Neural progenitor cell (in vitro differentiated cells): Measurements from ENCODE around the gene UBN2.

Source experiments
- EZH2 ChIP-seq: fragments of 200-600 bp; sonication (generic); IDR thresholded peaks from 2 replicates; pipeline ENCODE4 v1.6.1; 2017; ENCODE audit warnings: antibody characterized with exemption, mild to moderate bottlenecking, moderate library complexity
- TF ChIP-seq, protein P1 (sequence below): fragments of 200-600 bp; sonication (generic); IDR thresholded peaks from 2 replicates; pipeline ENCODE4 v1.5.1; 2017; ENCODE audit warnings: antibody characterized with exemption, mild to moderate bottlenecking

DNA sequence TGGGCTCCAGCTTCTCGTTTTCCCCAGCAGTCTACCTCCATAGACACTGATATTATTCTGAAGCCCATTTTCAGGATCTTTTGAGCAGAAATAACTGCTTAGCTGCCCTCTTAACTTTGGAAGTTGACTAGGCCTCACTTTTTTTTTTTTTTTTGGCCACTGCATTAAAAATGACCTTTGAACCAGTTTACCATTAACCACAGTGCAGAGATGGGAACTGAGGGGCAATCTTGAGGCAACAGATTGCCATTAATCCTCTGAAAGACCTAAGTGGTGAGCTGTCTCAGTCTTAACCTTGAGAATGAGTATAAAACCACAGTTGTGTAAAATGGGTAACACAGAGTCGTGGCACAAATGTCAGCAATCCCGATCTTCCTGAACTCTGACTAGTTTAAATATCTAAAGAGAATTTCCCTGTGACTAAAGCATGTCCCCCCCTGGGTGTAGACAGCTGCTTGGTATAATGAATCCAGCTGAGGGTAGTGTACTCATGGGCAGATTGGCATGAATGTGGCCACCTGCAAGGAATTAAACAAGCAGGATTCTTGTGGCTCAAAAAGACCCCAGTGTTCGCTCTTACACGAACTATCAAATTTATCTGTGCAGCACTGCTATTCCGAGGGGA lies 64.0 kb downstream of the UBN2 start:
- TF ChIP-seq, protein P1, sequence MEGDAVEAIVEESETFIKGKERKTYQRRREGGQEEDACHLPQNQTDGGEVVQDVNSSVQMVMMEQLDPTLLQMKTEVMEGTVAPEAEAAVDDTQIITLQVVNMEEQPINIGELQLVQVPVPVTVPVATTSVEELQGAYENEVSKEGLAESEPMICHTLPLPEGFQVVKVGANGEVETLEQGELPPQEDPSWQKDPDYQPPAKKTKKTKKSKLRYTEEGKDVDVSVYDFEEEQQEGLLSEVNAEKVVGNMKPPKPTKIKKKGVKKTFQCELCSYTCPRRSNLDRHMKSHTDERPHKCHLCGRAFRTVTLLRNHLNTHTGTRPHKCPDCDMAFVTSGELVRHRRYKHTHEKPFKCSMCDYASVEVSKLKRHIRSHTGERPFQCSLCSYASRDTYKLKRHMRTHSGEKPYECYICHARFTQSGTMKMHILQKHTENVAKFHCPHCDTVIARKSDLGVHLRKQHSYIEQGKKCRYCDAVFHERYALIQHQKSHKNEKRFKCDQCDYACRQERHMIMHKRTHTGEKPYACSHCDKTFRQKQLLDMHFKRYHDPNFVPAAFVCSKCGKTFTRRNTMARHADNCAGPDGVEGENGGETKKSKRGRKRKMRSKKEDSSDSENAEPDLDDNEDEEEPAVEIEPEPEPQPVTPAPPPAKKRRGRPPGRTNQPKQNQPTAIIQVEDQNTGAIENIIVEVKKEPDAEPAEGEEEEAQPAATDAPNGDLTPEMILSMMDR = no peak
- TF ChIP-seq EZH2 = no peak
